BE2C (cell line): Measurements from ENCODE around the gene HDAC4.

ENCODE experiments used
- DNase-seq: peaks from one replicate; pipeline ENCODE4 v3.0.0-alpha.2; 2020
- H3K27me3 ChIP-seq: fragments of 250-450 bp; sonication (Bioruptor Pico); 2 replicates; pipeline ENCODE4 v1.5.1; 2020; ENCODE audit warnings: mild to moderate bottlenecking
- H3K36me3 ChIP-seq: fragments of 250-450 bp; sonication (Bioruptor Pico); 2 replicates; pipeline ENCODE4 v1.5.1; 2020; ENCODE audit warnings: mild to moderate bottlenecking
- H3K4me1 ChIP-seq: fragments of 250-450 bp; sonication (Bioruptor Pico); 2 replicates; pipeline ENCODE4 v1.5.1; 2020
- H3K4me3 ChIP-seq: 2 replicates; pipeline ENCODE4 v1.5.1; 2011; ENCODE audit warnings: low read depth, low read length
- H3K9me3 ChIP-seq: fragments of 250-450 bp; sonication (Bioruptor Pico); 2 replicates; pipeline ENCODE4 v1.5.1; 2020
- CTCF ChIP-seq: IDR thresholded peaks from 2 replicates; pipeline ENCODE4 v1.5.1; 2012; ENCODE audit warnings: mild to moderate bottlenecking, low read depth, low read length

Gene HDAC4

GRCh38 chr2:239339241-239339640 is 61.6 kb downstream of the HDAC4 start:
- no peak for DNase-seq
- TF ChIP-seq CTCF: no peak
- H3K4me3 ChIP-seq: no peak overlapping the region
- H3K27me3 ChIP-seq: no peaks in the 10 kb centered on the region
- H3K9me3 ChIP-seq: no peaks in the 10 kb centered on the region
- no peaks in the 10 kb centered on the region for H3K4me1 ChIP-seq
- H3K36me3 ChIP-seq: no peaks in the 10 kb centered on the region

GRCh38 chr2:239337877-239338484 is 62.8 kb downstream of the HDAC4 start:
- Histone ChIP-seq H3K36me3 (no peaks in the 10 kb centered on the region), H3K9me3 (no peaks in the 10 kb centered on the region), H3K4me3 (no peak overlapping the region), H3K27me3 (no peaks in the 10 kb centered on the region), H3K4me1 (no peaks in the 10 kb centered on the region; the same call in 1 of the 2 replicates)
- no peak for DNase-seq
- TF ChIP-seq CTCF: no peak

GRCh38 chr2:239337122-239337876 is 63.5 kb downstream of the HDAC4 start:
- no peaks in the 10 kb centered on the region for H3K27me3 ChIP-seq
- H3K9me3 ChIP-seq: no peaks in the 10 kb centered on the region
- H3K36me3 ChIP-seq: no peaks in the 10 kb centered on the region
- no peak overlapping the region for H3K4me3 ChIP-seq
- no peaks in the 10 kb centered on the region; the same call in 1 of the 2 replicates for H3K4me1 ChIP-seq
- DNase-seq: no peak
- TF ChIP-seq CTCF: no peak

GRCh38 chr2:239331560-239331959 is 69.3 kb downstream of the HDAC4 start:
- Histone ChIP-seq H3K27me3 (no peaks in the 10 kb centered on the region), H3K36me3 (no peaks in the 10 kb centered on the region), H3K4me3 (no peak overlapping the region), H3K9me3 (no peaks in the 10 kb centered on the region), H3K4me1 (peaks cover 44% of the 10 kb centered on the region)
- no peak for TF ChIP-seq CTCF
- no peak for DNase-seq

- Histone ChIP-seq H3K4me3 (no peak overlapping the region), H3K9me3 (no peaks in the 10 kb centered on the region), H3K36me3 (no peaks in the 10 kb centered on the region), H3K4me1 (peaks cover 44% of the 10 kb centered on the region), H3K27me3 (no peaks in the 10 kb centered on the region)
- no peak for TF ChIP-seq CTCF
- DNase-seq: no peak
These were observed 70.0 kb downstream of the HDAC4 start for GRCh38 chr2:239330836-239331235.

GRCh38 chr2:239329972-239330572 is 70.7 kb downstream of the HDAC4 start:
- DNase-seq: peak; percentile 84
- no peaks in the 10 kb centered on the region for H3K36me3 ChIP-seq
- no peak overlapping the region for H3K4me3 ChIP-seq
- TF ChIP-seq CTCF: no peak
- peaks cover 44% of the 10 kb centered on the region for H3K4me1 ChIP-seq
- no peaks in the 10 kb centered on the region for H3K9me3 ChIP-seq
- no peaks in the 10 kb centered on the region for H3K27me3 ChIP-seq
